H1 (cell line): ENCODE results near the gene WDR74. TPM values are rescaled to one million over a fixed set of nuclear protein-coding genes. Genes with fewer than 3 reads are reported as not detected.

Experiments
- CTCF ChIA-PET: fragments of 300-600 bp; sonication (Branson Sonifier 250); formaldehyde crosslinking; loops from one replicate; lab custom pipeline; 2021; ENCODE audit not compliant: partially characterized antibody; lab: Charles Lee
- POLR2A ChIA-PET: fragments of 300-600 bp; sonication (Branson Sonifier 250); formaldehyde crosslinking; loops from one replicate; lab custom pipeline; 2021; ENCODE audit warnings: inconsistent platforms; ENCODE audit not compliant: partially characterized antibody; lab: Charles Lee
- DNase-seq, 2 experiments: peaks; one replicate each; pipeline versions ENCODE4 v3.0.0 to v3.0.0-alpha.2; 2010 to 2022; ENCODE audit warnings: low spot score in 2 of 2, low read depth in 1 of 2, mixed read lengths in 1 of 2
- FAIRE-seq: peaks from 2 replicates; lab custom pipeline; 2011; peaks lifted over from hg19 to GRCh38; lab: Jason Lieb, UNC
- H2AFZ ChIP-seq: 2 replicates; pipeline ENCODE4 v1.8.1; 2012; ENCODE audit warnings: low read length, inconsistent platforms
- H2AK5ac ChIP-seq: 2 replicates; pipeline ENCODE4 v1.6.1; 2013; ENCODE audit warnings: low read depth, low read length
- H2BK120ac ChIP-seq: replicated peaks from 2 replicates; pipeline ENCODE3; 2013; ENCODE audit warnings: low read depth, low read length, inconsistent platforms
- H2BK12ac ChIP-seq: 2 replicates; pipeline ENCODE4 v1.6.1; 2013; ENCODE audit warnings: low read depth, low read length
- H2BK15ac ChIP-seq: 2 replicates; pipeline ENCODE4 v1.6.1; 2013; ENCODE audit warnings: low read length
- H2BK20ac ChIP-seq: 2 replicates; pipeline ENCODE4 v1.6.1; 2013; ENCODE audit warnings: low read length
- H2BK5ac ChIP-seq: 2 replicates; pipeline ENCODE4 v1.6.1; 2013; ENCODE audit warnings: low read depth, low read length
- H3K14ac ChIP-seq: 2 replicates; pipeline ENCODE4 v1.6.1; 2013; ENCODE audit warnings: inconsistent platforms; ENCODE audit not compliant: insufficient read length
- H3K18ac ChIP-seq: 2 replicates; pipeline ENCODE4 v1.6.1; 2013; ENCODE audit warnings: low read length; ENCODE audit errors: extremely low read depth
- H3K23ac ChIP-seq: 2 replicates; pipeline ENCODE4 v1.6.1; 2013; ENCODE audit warnings: inconsistent platforms; ENCODE audit not compliant: insufficient read length
- H3K23me2 ChIP-seq: 2 replicates; pipeline ENCODE4 v1.6.1; 2013; ENCODE audit warnings: low read depth, low read length
- H3K27ac ChIP-seq: 2 replicates; pipeline ENCODE4 v1.6.1; 2011; ENCODE audit warnings: low read depth, low read length, inconsistent platforms
- H3K27me3 ChIP-seq, 4 experiments: replicated peaks in 1 of 4; 1 replicate in 1 of 4; 2 replicates in 3 of 4; pipeline versions ENCODE4 v1.6.1 to v1.8.1; 2011 to 2013; ENCODE audit warnings: low read length in 3 of 4, mild to moderate bottlenecking in 3 of 4, inconsistent platforms in 2 of 4, mixed read lengths in 2 of 4, moderate library complexity in 1 of 4; ENCODE audit not compliant: control insufficient read depth in 3 of 4, insufficient read depth in 3 of 4; ENCODE audit errors: extremely low read depth in 1 of 4
- H3K36me3 ChIP-seq, 4 experiments: 2 replicates each; pipeline versions ENCODE4 v1.6.1 to v1.8.1; 2011 to 2013; ENCODE audit warnings: mild to moderate bottlenecking in 4 of 4, low read length in 3 of 4, moderate library complexity in 2 of 4, control low read depth in 1 of 4, inconsistent platforms in 1 of 4; ENCODE audit not compliant: insufficient read depth in 4 of 4, control insufficient read depth in 2 of 4
- H3K4ac ChIP-seq: replicated peaks from 2 replicates; pipeline ENCODE3; 2013; ENCODE audit warnings: low read length, low read depth, mixed read lengths, inconsistent platforms; ENCODE audit not compliant: insufficient read length
- H3K4me1 ChIP-seq, 4 experiments: replicated peaks in 1 of 4; 1 replicate in 1 of 4; 2 replicates in 3 of 4; pipeline versions ENCODE4 v1.6.1 to v1.8.1; 2011 to 2013; ENCODE audit warnings: low read length in 3 of 4, inconsistent platforms in 2 of 4, mixed read lengths in 1 of 4; ENCODE audit not compliant: insufficient read depth in 4 of 4, control insufficient read depth in 3 of 4
- H3K4me2 ChIP-seq, 2 experiments: 2 replicates each; pipeline versions ENCODE4 v1.6.1 to v1.8.1; 2011 to 2013; ENCODE audit warnings: low read depth in 2 of 2, low read length in 2 of 2, control low read depth in 1 of 2, inconsistent platforms in 1 of 2, mild to moderate bottlenecking in 1 of 2; ENCODE audit not compliant: insufficient read depth in 1 of 2
- H3K4me3 ChIP-seq, 4 experiments: fragments of 200-600, 300-600 bp in 1 of 4; sonication (generic), shearing (Covaris generic), sonication (Bioruptor Twin) in 1 of 4; 2 replicates each; pipeline versions ENCODE4 v1.5.1 to v1.8.1; 2011 to 2016; ENCODE audit warnings: low read length in 4 of 4, low read depth in 3 of 4, control low read depth in 2 of 4, inconsistent platforms in 2 of 4, mild to moderate bottlenecking in 2 of 4, mixed read lengths in 1 of 4, moderate library complexity in 1 of 4; ENCODE audit not compliant: insufficient read depth in 2 of 4; ENCODE audit errors: extremely low read depth in 1 of 4
- H3K56ac ChIP-seq: replicated peaks from 2 replicates; pipeline ENCODE3; 2013; ENCODE audit warnings: low read depth, mild to moderate bottlenecking, mixed read lengths, low read length, inconsistent platforms; ENCODE audit not compliant: insufficient read length
- H3K79me1 ChIP-seq: 2 replicates; pipeline ENCODE4 v1.6.1; 2013; ENCODE audit warnings: low read depth, low read length, control low read depth
- H3K79me2 ChIP-seq, 2 experiments: 2 replicates each; pipeline versions ENCODE4 v1.6.1 to v1.8.1; 2012 to 2013; ENCODE audit warnings: low read length in 2 of 2, mild to moderate bottlenecking in 2 of 2, inconsistent platforms in 1 of 2; ENCODE audit not compliant: insufficient read depth in 2 of 2, control insufficient read depth in 1 of 2
- H3K9ac ChIP-seq, 4 experiments: replicated peaks in 1 of 4; 1 replicate in 1 of 4; 2 replicates in 3 of 4; pipeline versions ENCODE4 v1.6.1 to v1.8.1; 2011 to 2013; ENCODE audit warnings: low read depth in 3 of 4, low read length in 3 of 4, control low read depth in 2 of 4, mild to moderate bottlenecking in 2 of 4, moderate library complexity in 2 of 4, inconsistent platforms in 1 of 4; ENCODE audit errors: extremely low read depth in 1 of 4
- H3K9me3 ChIP-seq, 2 experiments: 2 replicates each; pipeline versions ENCODE4 v1.6.1 to v1.8.1; 2012 to 2013; ENCODE audit warnings: mild to moderate bottlenecking in 2 of 2, moderate library complexity in 2 of 2, control low read depth in 1 of 2, inconsistent platforms in 1 of 2, low read depth in 1 of 2, low read length in 1 of 2, mixed read lengths in 1 of 2; ENCODE audit not compliant: insufficient read depth in 2 of 2
- H4K20me1 ChIP-seq, 2 experiments: replicated peaks in 1 of 2; 2 replicates each; pipeline versions ENCODE3 to v1.8.1; 2011 to 2013; ENCODE audit warnings: inconsistent platforms in 2 of 2, low read length in 2 of 2, mild to moderate bottlenecking in 1 of 2; ENCODE audit not compliant: insufficient read depth in 2 of 2, control insufficient read depth in 1 of 2
- H4K5ac ChIP-seq: 2 replicates; pipeline ENCODE4 v1.6.1; 2013; ENCODE audit warnings: low read length, low read depth, mixed read lengths, inconsistent platforms; ENCODE audit not compliant: insufficient read length
- H4K8ac ChIP-seq: 2 replicates; pipeline ENCODE4 v1.8.0; 2013; ENCODE audit warnings: mild to moderate bottlenecking, moderate library complexity, low read length, inconsistent platforms; ENCODE audit not compliant: insufficient read depth; ENCODE audit errors: extremely low read depth
- H4K91ac ChIP-seq: replicated peaks from 2 replicates; pipeline ENCODE3; 2013; ENCODE audit warnings: low read length, mixed read lengths, inconsistent platforms; ENCODE audit not compliant: insufficient read length
- ATF2 ChIP-seq: IDR thresholded peaks from 2 replicates; pipeline ENCODE4 v1.6.1; 2012; ENCODE audit warnings: low read length, inconsistent platforms
- BRCA1 ChIP-seq: IDR thresholded peaks from 2 replicates; pipeline ENCODE4 v1.6.1; 2012; ENCODE audit warnings: low read depth, low read length, improper control_type of control experiment
- CHD2 ChIP-seq: IDR thresholded peaks from 2 replicates; pipeline ENCODE4 v1.6.1; 2012; ENCODE audit warnings: low read length, improper control_type of control experiment
- CTCF ChIP-seq, 3 experiments: IDR thresholded peaks; 1 replicate in 2 of 3; 2 replicates in 1 of 3; pipeline versions ENCODE4 v1.5.1 to v1.6.1; 2011; ENCODE audit warnings: low read length in 3 of 3, mild to moderate bottlenecking in 3 of 3, inconsistent platforms in 2 of 3, low read depth in 1 of 3, moderate library complexity in 1 of 3; ENCODE audit not compliant: insufficient read depth in 1 of 3; ENCODE audit errors: control extremely low read depth in 1 of 3
- GTF2F1 ChIP-seq: IDR thresholded peaks from 2 replicates; pipeline ENCODE4 v1.6.1; 2012; ENCODE audit warnings: low read depth, low read length, improper control_type of control experiment, borderline replicate concordance
- JUND ChIP-seq: IDR thresholded peaks from 2 replicates; pipeline ENCODE4 v1.6.1; 2011; ENCODE audit warnings: mild to moderate bottlenecking, improper control_type of control experiment, low read length
- PHF8 ChIP-seq: fragments of 200-600 bp; sonication (generic); conservative IDR thresholded peaks from 2 replicates; pipeline ENCODE4 v1.7.1; 2012; ENCODE audit warnings: low read depth, mild to moderate bottlenecking, inconsistent platforms, low read length, moderate library complexity
- SP2 ChIP-seq: IDR thresholded peaks from 2 replicates; pipeline ENCODE4 v1.6.1; 2012; ENCODE audit warnings: mild to moderate bottlenecking, low read length, inconsistent platforms
- WGBS, 2 experiments: shearing (Covaris generic) in 1 of 2; methylation state at CpG; one replicate each; pipeline versions ENCODE4 v1.1.6 to v1.1.7; 2013 to 2015; ENCODE audit warnings: low lambda C conversion rate in 2 of 2, mixed read lengths in 2 of 2, inconsistent platforms in 1 of 2, low coverage in 1 of 2, missing lambda C conversion rate in 1 of 2; ENCODE audit not compliant: insufficient replicate concordance in 2 of 2, insufficient coverage in 1 of 2, insufficient read length in 1 of 2; ENCODE audit errors: extremely low coverage in 1 of 2, missing lambda C conversion rate in 1 of 2; 5-methylcytosine and 5-hydroxymethylcytosine counted together
- polyA plus RNA-seq, 7 experiments: library from polyadenylated mRNA; depleted of rRNA in 3 of 7; stranded (reverse) in 5 of 7; unstranded in 2 of 7; fragments of >200 nt in 5 of 7; fragments of 200-250 nt in 2 of 7; gene quantifications; 1 replicate in 5 of 7; 2 replicates in 1 of 7; 4 replicates in 1 of 7; pipeline versions ENCODE4 v1.2.1 to v1.2.3, GENCODE V29; 2011 to 2013; ENCODE audit warnings: missing spikeins in 2 of 7, mixed read lengths in 2 of 7
- total RNA-seq: library from RNA; stranded (reverse); fragmentation: NEBNext Ultra II Directional; extraction: Animal tissue kit (Norgen Biotek cat#: 25700); gene quantifications from 2 replicates; pipeline ENCODE4 v1.2.1, GENCODE V29; 2021

Gene WDR74
- total and polyA plus RNA-seq, 2 of the 8 experiments (the other 6 are each of a cell fraction or from before 2014, with no cell fraction given), result 93.6 to 97.0 TPM

DNA sequence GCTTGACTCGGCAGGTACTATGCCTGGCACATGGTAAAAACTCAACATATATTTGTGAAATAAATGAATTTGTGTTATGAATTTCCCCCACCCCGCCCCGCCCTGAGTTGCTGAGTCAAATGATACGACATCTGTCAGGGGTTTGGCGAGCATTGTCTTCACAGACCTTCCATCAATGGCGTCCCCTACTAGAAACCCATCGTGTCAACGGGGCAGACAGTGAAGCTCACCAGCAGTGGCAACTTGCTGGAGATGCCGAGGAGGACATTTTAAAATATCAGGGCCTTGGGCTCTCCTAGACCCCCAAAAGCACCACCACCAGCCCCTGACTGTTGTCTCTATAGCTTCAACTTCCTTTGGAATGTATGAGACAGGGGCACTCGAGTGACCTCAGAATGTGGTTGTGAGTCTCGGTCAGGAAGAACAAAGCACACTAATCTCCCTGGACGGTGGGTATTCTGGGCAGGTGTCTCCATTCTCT, 33.4 kb downstream of the WDR74 start:
- no peak overlapping the region for H3K14ac ChIP-seq
- CTCF ChIA-PET, result interaction anchor here (0.6 to 1.6 kb wide), 8 partner anchors 10 to 1696 kb away, joined by 3 to 5 read pairs (median 3); partner anchors contain the start of gene TMEM179B
- H2AFZ ChIP-seq, result no peak overlapping the region
- H3K9ac ChIP-seq, result peak overlapping the region in 3 of 4 experiments; percentile 25 to 63 (median 62); a peak in 3 of 7 replicates
- no peaks in the 10 kb centered on the region for H3K27me3 ChIP-seq
- peak overlapping the region; percentile 66 to 85 (median 81) for H3K4me3 ChIP-seq
- H2BK20ac ChIP-seq, result no peak overlapping the region
- 0 out of 2 replicates have a peak overlapping the region, but pooled peaks have one; percentile 3 for H2BK5ac ChIP-seq
- no peak overlapping the region for H2BK120ac ChIP-seq
- H3K4ac ChIP-seq, result no peak overlapping the region
- POLR2A ChIA-PET, result interaction anchor here (0.6 to 10.0 kb wide), 43 partner anchors 10 to 1537 kb away, joined by 3 to 251 read pairs (median 6); partner anchors contain the start of genes B3GAT3, BSCL2, C11orf98 and CSKMT
- no peak overlapping the region for H3K56ac ChIP-seq
- H3K4me2 ChIP-seq, result peak overlapping the region; percentile 81 to 93
- FAIRE-seq, result no peak
- no peak overlapping the region for H2BK12ac ChIP-seq
- H3K36me3 ChIP-seq, result peaks cover 10 to 22% (median 16%) of the 10 kb centered on the region in 4 experiments
- H2BK15ac ChIP-seq, result no peak overlapping the region
- H3K79me2 ChIP-seq, result peaks cover 5 to 18% of the 10 kb centered on the region in 2 experiments; a peak in 3 of 4 replicates
- no peaks in the 10 kb centered on the region for H3K9me3 ChIP-seq
- WGBS, 2 experiments, result 50% methylated on average over 12 of the region's 12 CpGs; no CpG with 5 or more reads in 1 of the 2 experiments
- H4K5ac ChIP-seq, result peak overlapping the region; percentile 53
- H3K23me2 ChIP-seq, result peaks cover 4% of the 10 kb centered on the region; the same call in 1 of the 2 replicates
- peaks cover 6% of the 10 kb centered on the region; the same call in 1 of the 2 replicates for H3K79me1 ChIP-seq
- peaks cover 1 to 2% of the 10 kb centered on the region in 2 experiments for H4K20me1 ChIP-seq
- H3K23ac ChIP-seq, result no peak overlapping the region
- H4K91ac ChIP-seq, result no peak overlapping the region
- H3K27ac ChIP-seq, result 0 out of 2 replicates have a peak overlapping the region, but pooled peaks have one; percentile 48
- no peak for DNase-seq
- no peak overlapping the region for H2AK5ac ChIP-seq
- no peak overlapping the region for H3K18ac ChIP-seq
- peaks cover 0 to 5% (median under 1%) of the 10 kb centered on the region in 4 experiments; a peak in 1 of 7 replicates for H3K4me1 ChIP-seq
- no peak overlapping the region for H4K8ac ChIP-seq
- TF ChIP-seq PHF8, result no peak
- no peak for TF ChIP-seq ATF2
- no peak for TF ChIP-seq JUND
- TF ChIP-seq CTCF (IDR thresholded peaks at IDR 0.05; ENCODE audit: control extremely low read depth in 1 of 3, insufficient read depth in 1 of 3, low read depth in 1 of 3, low read length in 3 of 3), result no peak
- TF ChIP-seq GTF2F1, result no peak
- TF ChIP-seq SP2, result no peak
- no peak for TF ChIP-seq CHD2
- TF ChIP-seq BRCA1, result no peak
